GM10266 (cell line): ENCODE data around the gene FARP1.

ENCODE experiments used
- DNase-seq: peaks from one replicate; pipeline ENCODE4 v3.0.0; 2012; ENCODE audit errors: extremely low spot score
- CTCF ChIP-seq: IDR thresholded peaks from 2 replicates; pipeline ENCODE4 v1.5.1; 2012; ENCODE audit warnings: mild to moderate bottlenecking, low read depth; ENCODE audit not compliant: control insufficient read depth, insufficient read depth; ENCODE audit errors: missing control alignments

The FARP1 gene

GRCh38 chr13:98370261-98370660 lies 227.4 kb downstream of the FARP1 start:
- no peak for TF ChIP-seq CTCF
- DNase-seq, result no peak

GRCh38 chr13:98370806-98371515 lies 228.1 kb downstream of the FARP1 start:
- TF ChIP-seq CTCF, result no peak
- DNase-seq, result no peak

GRCh38 chr13:98371516-98372023 lies 228.7 kb downstream of the FARP1 start:
- TF ChIP-seq CTCF, result no peak
- no peak for DNase-seq

- TF ChIP-seq CTCF, result no peak
- DNase-seq, result no peak
These were observed 230.0 kb downstream of the FARP1 start for GRCh38 chr13:98372876-98373275.

- no peak for TF ChIP-seq CTCF
- DNase-seq, result no peak
These were observed 231.9 kb downstream of the FARP1 start for GRCh38 chr13:98374750-98375149.

GRCh38 chr13:98377635-98378378 lies 234.9 kb downstream of the FARP1 start:
- TF ChIP-seq CTCF, result no peak
- no peak for DNase-seq

GRCh38 chr13:98384739-98385138 lies 241.8 kb downstream of the FARP1 start:
- no peak for TF ChIP-seq CTCF
- no peak for DNase-seq
